K562 (cell line): ENCODE data around the gene GAK. TPM values are rescaled to one million over a fixed set of nuclear protein-coding genes. Genes with fewer than 3 reads are reported as not detected.

Source experiments
- ATAC-seq: fragments of 200-7000 bp; cut with Tn5 transposase; 3 replicates; pipeline ENCODE4 v1.9.1; 2020; ENCODE audit warnings: moderate library complexity
- BruUV-seq: library from RNA; stranded (reverse); fragments of 400-500 nt; replicated peaks from 2 replicates; lab custom pipeline; 2021; lab: Mats Ljungman, UMichigan
- CTCF ChIA-PET: fragments of 300-600 bp; formaldehyde crosslinking; extraction: SDS; loops from one replicate; lab custom pipeline; 2021; ENCODE audit warnings: low intra/inter-chr PET ratio; lab: Yijun Ruan, JAX
- POLR2A ChIA-PET: fragments of 300-600, 350-650 bp; sonication (Branson Sonifier 250); formaldehyde crosslinking; extraction: SDS; loops from one replicate; lab custom pipeline; 2021; ENCODE audit warnings: antibody characterized with exemption, inconsistent platforms; lab: Yijun Ruan, JAX
- DNase-seq, 4 experiments: peaks; one replicate each; pipeline versions ENCODE4 v3.0.0 to v3.0.0-alpha.2; 2011 to 2018; ENCODE audit warnings: low spot score in 3 of 4, mixed read lengths in 3 of 4; ENCODE audit errors: extremely low read depth in 1 of 4
- FAIRE-seq: peaks from 2 replicates; lab custom pipeline; 2011; peaks lifted over from hg19 to GRCh38; lab: Jason Lieb, UNC
- H2AFZ ChIP-seq: 2 replicates; pipeline ENCODE4 v1.6.0; 2011; ENCODE audit warnings: low read depth, low read length, control low read depth, inconsistent platforms
- H3K27ac ChIP-seq: fragments of 200-600 bp; 3 replicates; pipeline ENCODE4 v1.8.0; 2011; ENCODE audit warnings: low read depth, mild to moderate bottlenecking, control low read depth, inconsistent platforms, low read length, moderate library complexity, mixed read lengths; ENCODE audit errors: extremely low read depth
- H3K27me3 ChIP-seq, 2 experiments: fragments of 300-600 bp in 1 of 2; 2 replicates in 1 of 2; 3 replicates in 1 of 2; pipeline versions ENCODE4 v1.6.0 to v1.8.0; 2011; ENCODE audit warnings: inconsistent platforms in 2 of 2, low read length in 2 of 2, mild to moderate bottlenecking in 1 of 2, mixed read lengths in 1 of 2, moderate library complexity in 1 of 2; ENCODE audit not compliant: control insufficient read depth in 2 of 2, insufficient read depth in 2 of 2
- H3K36me3 ChIP-seq: fragments of 300-600 bp; 3 replicates; pipeline ENCODE4 v1.8.0; 2011; ENCODE audit warnings: mild to moderate bottlenecking, low read length, inconsistent platforms; ENCODE audit not compliant: control insufficient read depth, insufficient read depth
- H3K4me1 ChIP-seq, 2 experiments: fragments of 200-600 bp in 1 of 2; replicated peaks in 1 of 2; 2 replicates in 1 of 2; 3 replicates in 1 of 2; pipeline versions ENCODE4 v1.5.1 to v1.8.0; 2011; ENCODE audit warnings: inconsistent platforms in 2 of 2, low read length in 2 of 2, mild to moderate bottlenecking in 1 of 2, mixed read lengths in 1 of 2, moderate library complexity in 1 of 2; ENCODE audit not compliant: control insufficient read depth in 2 of 2, insufficient read depth in 2 of 2
- H3K4me2 ChIP-seq: 2 replicates; pipeline ENCODE4 v1.6.1; 2011; ENCODE audit warnings: low read length, control low read depth, inconsistent platforms, mixed read lengths; ENCODE audit not compliant: insufficient read depth
- H3K4me3 ChIP-seq: fragments of 200-600 bp; sonication (generic), shearing (Covaris generic); 2 replicates; pipeline ENCODE4 v1.5.1; 2016; ENCODE audit warnings: control low read depth, inconsistent platforms
- H3K79me2 ChIP-seq: fragments of 200-600 bp; 3 replicates; pipeline ENCODE4 v1.8.0; 2011; ENCODE audit warnings: low read length, inconsistent platforms; ENCODE audit not compliant: control insufficient read depth, insufficient read depth
- H3K9ac ChIP-seq, 2 experiments: 2 replicates each; pipeline versions ENCODE4 v1.6.0 to v1.6.1; 2011; ENCODE audit warnings: low read depth in 2 of 2, low read length in 2 of 2, control low read depth in 1 of 2, inconsistent platforms in 1 of 2, mild to moderate bottlenecking in 1 of 2, mixed read lengths in 1 of 2; ENCODE audit not compliant: insufficient read depth in 1 of 2
- H3K9me1 ChIP-seq: one replicate; pipeline ENCODE4 v1.6.0; 2011; ENCODE audit warnings: inconsistent platforms, mild to moderate bottlenecking, low read length, moderate library complexity; ENCODE audit not compliant: control insufficient read depth, insufficient read depth
- H3K9me3 ChIP-seq: replicated peaks from 2 replicates; pipeline ENCODE4 v1.5.1; 2011; ENCODE audit warnings: low read depth, low read length, inconsistent platforms; ENCODE audit not compliant: control insufficient read depth, insufficient read depth
- H4K20me1 ChIP-seq: replicated peaks from 2 replicates; pipeline ENCODE4 v1.6.1; 2011; ENCODE audit warnings: low read length, inconsistent platforms, mixed read lengths; ENCODE audit not compliant: control insufficient read depth, insufficient read depth
- POLR2G ChIP-seq: fragments of 200-400 bp; formaldehyde crosslinking; IDR thresholded peaks from 2 replicates; pipeline ENCODE4 v1.6.1; 2017; ENCODE audit warnings: low read depth, mild to moderate bottlenecking, antibody characterized with exemption, low read length, moderate library complexity
- RBFOX2 ChIP-seq: fragments of 200-400 bp; formaldehyde crosslinking; IDR thresholded peaks from 2 replicates; pipeline ENCODE4 v1.6.1; 2017; ENCODE audit warnings: low read depth, mild to moderate bottlenecking, low read length, moderate library complexity
- TAF15 ChIP-seq: fragments of 200-400 bp; formaldehyde crosslinking; IDR thresholded peaks from 2 replicates; pipeline ENCODE4 v1.6.1; 2017; ENCODE audit warnings: mild to moderate bottlenecking, low read depth, low read length, moderate library complexity
- WGBS: fragments of 100-300 bp; shearing (Covaris generic); methylation state at CpG from one replicate; pipeline ENCODE4 v1.1.6; 2016; ENCODE audit warnings: low coverage, mixed read lengths; ENCODE audit not compliant: insufficient coverage; ENCODE audit errors: missing lambda C conversion rate; 5-methylcytosine and 5-hydroxymethylcytosine counted together
- in situ Hi-C: fragments of 300-500 bp; cut with MboI; formaldehyde crosslinking; loops from 4 replicates; pipeline ENCODE4 v1.15.0; 2018; ENCODE audit warnings: inconsistent platforms, mixed read lengths
- intact Hi-C: fragments of 100-400 bp; cut with micrococcal nuclease; formaldehyde crosslinking; loops from 2 replicates; pipeline ENCODE4 v1.14.2; 2022
- polyA plus RNA-seq, 8 experiments: library from polyadenylated mRNA; depleted of rRNA in 4 of 8; stranded (reverse) in 5 of 8; unstranded in 3 of 8; fragments of >200 nt; fragmentation: Nextera tagmentation in 2 of 8; fragmentation: Illumina TruSeq in 1 of 8; extraction: Ambion mirVana in 2 of 8; extraction: Trizol in 1 of 8; gene quantifications; 2 replicates each; pipeline versions ENCODE4 v1.2.1 to v1.2.3, GENCODE V29; 2011 to 2014; ENCODE audit warnings: inconsistent platforms in 1 of 8, missing spikeins in 1 of 8
- total RNA-seq, 7 experiments: library from RNA; depleted of rRNA in 6 of 7; stranded (reverse); fragments of >200 nt in 6 of 7; fragmentation: Illumina TruSeq in 2 of 7; extraction: Trizol in 2 of 7; gene quantifications; 2 replicates each; pipeline versions ENCODE4 v1.2.1 to v1.2.3, GENCODE V29; 2011 to 2021; ENCODE audit warnings: low replicate concordance in 1 of 7
- TF ChIP-seq, protein P1 (sequence below), 3 experiments: IDR thresholded peaks in 2 of 3; conservative IDR thresholded peaks in 1 of 3; 2 replicates each; pipeline ENCODE4 v1.5.1; 2011 to 2012; ENCODE audit warnings: low read length in 3 of 3, mild to moderate bottlenecking in 3 of 3, control low read depth in 2 of 3, improper control_type of control experiment in 1 of 3, inconsistent platforms in 1 of 3, low read depth in 1 of 3, mixed read lengths in 1 of 3, moderate library complexity in 1 of 3; ENCODE audit not compliant: insufficient read depth in 2 of 3

GAK gene
- total and polyA plus RNA-seq, 9 of the 15 experiments (the other 6 are each of a cell fraction or from before 2014, with no cell fraction given) = 1.3 to 102 (median 16.2) TPM

DNA sequence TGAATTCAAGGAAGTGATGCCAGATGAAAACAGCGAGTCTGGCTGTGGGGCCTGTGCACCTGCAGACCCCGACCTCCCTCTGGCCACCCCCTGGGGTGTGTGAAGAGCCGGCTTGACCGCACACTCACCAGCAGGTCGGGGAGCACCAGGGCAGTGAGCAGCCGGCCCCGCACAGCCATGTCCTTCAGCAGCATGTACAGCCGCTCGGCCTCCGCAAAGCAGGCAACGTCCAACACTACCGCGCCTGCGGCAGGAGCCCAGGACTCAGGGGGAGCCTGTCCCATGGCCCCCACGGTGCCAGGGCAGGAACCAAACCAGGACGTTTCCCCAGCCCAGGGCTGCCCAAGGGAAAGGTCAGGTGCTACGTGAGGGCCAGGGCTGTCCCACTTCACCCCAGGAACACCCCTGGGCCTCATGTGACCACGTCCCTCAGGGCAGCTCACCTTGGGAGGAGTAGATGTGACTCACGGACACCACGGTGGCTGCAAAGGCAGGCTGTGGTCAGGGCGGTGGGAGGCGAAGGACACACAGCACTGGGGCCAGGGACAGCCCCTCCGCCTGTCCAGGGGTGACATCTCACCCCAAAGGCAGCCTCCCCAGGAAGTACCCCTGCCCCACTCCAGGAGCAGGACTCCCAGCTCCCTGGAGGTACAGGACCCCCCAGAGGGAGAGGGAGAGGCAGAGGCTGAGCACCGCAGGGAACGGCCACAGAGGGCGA, 33.1 kb upstream of the GAK start:
- no peak for FAIRE-seq
- H3K4me3 ChIP-seq = no peak overlapping the region
- peaks cover 0 to 47% of the 10 kb centered on the region in 2 experiments; a peak in 2 of 5 replicates for H3K4me1 ChIP-seq
- no peak for DNase-seq
- WGBS = 80% methylated on average over 23 of the region's 26 CpGs
- 0 out of 2 replicates have a peak, but pooled peaks have one; percentile 23 for TF ChIP-seq POLR2G
- TF ChIP-seq TAF15 = no peak
- TF ChIP-seq, protein P1, sequence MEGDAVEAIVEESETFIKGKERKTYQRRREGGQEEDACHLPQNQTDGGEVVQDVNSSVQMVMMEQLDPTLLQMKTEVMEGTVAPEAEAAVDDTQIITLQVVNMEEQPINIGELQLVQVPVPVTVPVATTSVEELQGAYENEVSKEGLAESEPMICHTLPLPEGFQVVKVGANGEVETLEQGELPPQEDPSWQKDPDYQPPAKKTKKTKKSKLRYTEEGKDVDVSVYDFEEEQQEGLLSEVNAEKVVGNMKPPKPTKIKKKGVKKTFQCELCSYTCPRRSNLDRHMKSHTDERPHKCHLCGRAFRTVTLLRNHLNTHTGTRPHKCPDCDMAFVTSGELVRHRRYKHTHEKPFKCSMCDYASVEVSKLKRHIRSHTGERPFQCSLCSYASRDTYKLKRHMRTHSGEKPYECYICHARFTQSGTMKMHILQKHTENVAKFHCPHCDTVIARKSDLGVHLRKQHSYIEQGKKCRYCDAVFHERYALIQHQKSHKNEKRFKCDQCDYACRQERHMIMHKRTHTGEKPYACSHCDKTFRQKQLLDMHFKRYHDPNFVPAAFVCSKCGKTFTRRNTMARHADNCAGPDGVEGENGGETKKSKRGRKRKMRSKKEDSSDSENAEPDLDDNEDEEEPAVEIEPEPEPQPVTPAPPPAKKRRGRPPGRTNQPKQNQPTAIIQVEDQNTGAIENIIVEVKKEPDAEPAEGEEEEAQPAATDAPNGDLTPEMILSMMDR (IDR thresholded peaks at IDR 0.05 in 2 of 3, conservative IDR thresholded peaks at IDR 0.05 in 1 of 3; ENCODE audit: insufficient read depth in 2 of 3, low read depth in 1 of 3, low read length in 3 of 3) = 0 out of 6 replicates have a peak, but pooled peaks of 1 of the 3 experiments have one; percentile 2
- TF ChIP-seq RBFOX2 = 0 out of 2 replicates have a peak, but pooled peaks have one; percentile 38
- ChIA-PET CTCF (no interaction called here), POLR2A (interaction anchor here (0.7 kb wide), 1 partner anchor 58 kb away, joined by 3 read pairs; no protein-coding TSS in a partner anchor)
- no peak overlapping the region; a peak in 1 of 4 replicates for H3K9ac ChIP-seq
- no peaks in the 10 kb centered on the region for H3K9me1 ChIP-seq
- no peak overlapping the region for H3K27ac ChIP-seq
- H3K36me3 ChIP-seq = peaks cover 23% of the 10 kb centered on the region; the same call in 1 of the 3 replicates
- no peaks in the 10 kb centered on the region for H3K27me3 ChIP-seq
- no peaks in the 10 kb centered on the region for H4K20me1 ChIP-seq
- ATAC-seq = no peak
- H3K79me2 ChIP-seq = no peaks in the 10 kb centered on the region
- BruUV-seq = no TSS peak
- intact Hi-C loops (no loop called here), in situ Hi-C loops (no loop called here)
- H3K4me2 ChIP-seq = no peak overlapping the region
- H2AFZ ChIP-seq = no peak overlapping the region
- no peaks in the 10 kb centered on the region for H3K9me3 ChIP-seq
